GM10248 (cell line): ENCODE measurements around the gene NEK4.
A peak's percentile ranks its signal among the peaks of the same experiment; 100 is the strongest.

ENCODE experiments used
- CTCF ChIA-PET: fragments of 300-600 bp; sonication (Branson Sonifier 250); formaldehyde crosslinking; extraction: SDS; loops from one replicate; lab custom pipeline; 2021; ENCODE audit warnings: antibody characterized with exemption; lab: Yijun Ruan, JAX
- POLR2A ChIA-PET: fragments of 350-650 bp; sonication (Branson Sonifier 250); formaldehyde crosslinking; extraction: SDS; loops from one replicate; lab custom pipeline; 2020; ENCODE audit warnings: antibody characterized with exemption; lab: Yijun Ruan, JAX
- DNase-seq: peaks from one replicate; pipeline ENCODE4 v3.0.0; 2012; ENCODE audit errors: extremely low spot score
- TF ChIP-seq, protein P1 (sequence below): IDR thresholded peaks from 2 replicates; pipeline ENCODE4 v1.5.1; 2012; ENCODE audit warnings: mild to moderate bottlenecking, low read depth; ENCODE audit errors: extremely low read depth, missing control alignments, control extremely low read depth

Gene NEK4

DNA sequence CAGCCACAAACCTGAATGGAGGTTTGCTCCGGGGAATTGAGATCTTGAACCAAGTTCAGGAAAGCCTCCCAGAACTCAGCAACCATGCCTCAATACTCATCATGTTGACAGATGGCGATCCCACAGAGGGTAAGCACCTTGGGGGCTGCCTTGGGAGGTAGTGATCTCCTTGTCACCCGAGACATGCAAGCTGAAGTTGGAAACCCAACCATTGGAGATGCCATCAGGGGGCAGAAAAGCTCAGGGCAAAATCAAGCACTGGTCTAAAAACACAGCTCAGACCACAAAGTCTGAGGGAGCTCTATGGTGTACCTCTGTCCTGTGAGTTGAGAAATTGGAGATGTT lies 12.4 kb upstream of the NEK4 start:
- ChIA-PET CTCF (interaction anchor here (1.0 to 2.1 kb wide), 3 partner anchors 9 to 68 kb away, joined by 3 to 10 read pairs (median 3); no protein-coding TSS in a partner anchor), POLR2A (no interaction called here)
- DNase-seq, result no peak
- TF ChIP-seq, protein P1, sequence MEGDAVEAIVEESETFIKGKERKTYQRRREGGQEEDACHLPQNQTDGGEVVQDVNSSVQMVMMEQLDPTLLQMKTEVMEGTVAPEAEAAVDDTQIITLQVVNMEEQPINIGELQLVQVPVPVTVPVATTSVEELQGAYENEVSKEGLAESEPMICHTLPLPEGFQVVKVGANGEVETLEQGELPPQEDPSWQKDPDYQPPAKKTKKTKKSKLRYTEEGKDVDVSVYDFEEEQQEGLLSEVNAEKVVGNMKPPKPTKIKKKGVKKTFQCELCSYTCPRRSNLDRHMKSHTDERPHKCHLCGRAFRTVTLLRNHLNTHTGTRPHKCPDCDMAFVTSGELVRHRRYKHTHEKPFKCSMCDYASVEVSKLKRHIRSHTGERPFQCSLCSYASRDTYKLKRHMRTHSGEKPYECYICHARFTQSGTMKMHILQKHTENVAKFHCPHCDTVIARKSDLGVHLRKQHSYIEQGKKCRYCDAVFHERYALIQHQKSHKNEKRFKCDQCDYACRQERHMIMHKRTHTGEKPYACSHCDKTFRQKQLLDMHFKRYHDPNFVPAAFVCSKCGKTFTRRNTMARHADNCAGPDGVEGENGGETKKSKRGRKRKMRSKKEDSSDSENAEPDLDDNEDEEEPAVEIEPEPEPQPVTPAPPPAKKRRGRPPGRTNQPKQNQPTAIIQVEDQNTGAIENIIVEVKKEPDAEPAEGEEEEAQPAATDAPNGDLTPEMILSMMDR, result no peak

DNA sequence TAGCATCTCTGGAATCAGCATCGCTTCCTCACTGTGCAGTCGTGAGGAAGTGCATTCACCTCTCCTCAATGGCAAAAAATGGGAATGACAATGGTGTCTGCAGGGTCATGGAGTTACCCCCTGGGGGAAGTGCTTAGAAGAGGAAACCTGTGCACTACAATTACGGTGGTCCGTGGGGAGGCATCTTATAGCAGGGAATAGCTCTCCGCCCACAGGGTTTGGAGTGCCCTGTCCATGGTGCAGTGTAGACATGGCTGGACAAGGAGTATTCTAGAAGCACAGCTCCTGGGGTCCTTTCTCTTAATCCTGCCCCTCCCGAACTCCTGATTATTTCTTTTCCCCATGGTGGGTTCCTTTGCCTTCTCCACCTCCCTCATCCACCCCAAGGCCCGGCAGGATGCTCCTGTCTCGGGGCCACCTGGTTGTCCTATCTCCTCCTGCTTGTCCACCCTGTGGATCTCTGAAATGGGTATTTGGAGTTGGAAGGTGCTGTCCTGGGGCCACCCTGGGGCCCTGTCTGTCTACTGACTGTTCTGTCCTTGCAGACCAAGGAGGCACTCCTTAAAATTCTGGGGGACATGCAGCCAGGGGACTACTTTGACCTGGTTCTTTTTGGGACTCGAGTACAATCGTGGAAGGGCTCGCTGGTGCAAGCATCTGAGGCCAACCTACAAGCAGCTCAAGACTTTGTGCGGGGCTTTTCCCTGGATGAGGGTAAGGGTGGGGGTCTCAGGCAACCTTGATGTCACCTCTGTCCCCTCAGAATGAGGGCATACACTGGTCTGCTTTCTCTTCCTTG lies 11.9 kb upstream of the NEK4 start:
- no peak for DNase-seq
- CTCF ChIA-PET, result interaction anchor here (1.0 to 2.1 kb wide), 3 partner anchors 10 to 68 kb away, joined by 3 to 10 read pairs (median 3); no protein-coding TSS in a partner anchor
- TF ChIP-seq, protein P1, result no peak
- POLR2A ChIA-PET, result no interaction called here

DNA sequence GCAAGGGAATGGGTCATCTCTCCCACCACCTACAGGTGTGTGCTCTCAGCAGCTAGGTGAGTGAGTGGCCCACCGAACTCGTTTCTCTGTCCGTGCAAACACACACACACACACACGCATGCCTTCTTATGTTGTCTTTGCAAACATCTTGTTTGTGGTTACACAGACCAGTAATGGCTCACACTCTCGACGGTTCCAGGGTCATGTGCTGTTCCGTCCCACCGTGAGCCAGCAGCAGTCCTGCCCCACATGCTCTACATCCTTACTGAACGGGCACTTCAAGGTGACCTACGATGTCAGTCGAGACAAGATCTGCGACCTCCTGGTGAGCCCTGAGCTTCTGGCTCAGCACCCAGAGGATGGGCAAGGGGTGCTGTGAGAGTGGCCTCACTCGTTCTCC lies 11.0 kb upstream of the NEK4 start:
- POLR2A ChIA-PET, result no interaction called here
- CTCF ChIA-PET, result interaction anchor here (1.1 kb wide), 1 partner anchor 10 kb away, joined by 3 read pairs; no protein-coding TSS in a partner anchor

DNA sequence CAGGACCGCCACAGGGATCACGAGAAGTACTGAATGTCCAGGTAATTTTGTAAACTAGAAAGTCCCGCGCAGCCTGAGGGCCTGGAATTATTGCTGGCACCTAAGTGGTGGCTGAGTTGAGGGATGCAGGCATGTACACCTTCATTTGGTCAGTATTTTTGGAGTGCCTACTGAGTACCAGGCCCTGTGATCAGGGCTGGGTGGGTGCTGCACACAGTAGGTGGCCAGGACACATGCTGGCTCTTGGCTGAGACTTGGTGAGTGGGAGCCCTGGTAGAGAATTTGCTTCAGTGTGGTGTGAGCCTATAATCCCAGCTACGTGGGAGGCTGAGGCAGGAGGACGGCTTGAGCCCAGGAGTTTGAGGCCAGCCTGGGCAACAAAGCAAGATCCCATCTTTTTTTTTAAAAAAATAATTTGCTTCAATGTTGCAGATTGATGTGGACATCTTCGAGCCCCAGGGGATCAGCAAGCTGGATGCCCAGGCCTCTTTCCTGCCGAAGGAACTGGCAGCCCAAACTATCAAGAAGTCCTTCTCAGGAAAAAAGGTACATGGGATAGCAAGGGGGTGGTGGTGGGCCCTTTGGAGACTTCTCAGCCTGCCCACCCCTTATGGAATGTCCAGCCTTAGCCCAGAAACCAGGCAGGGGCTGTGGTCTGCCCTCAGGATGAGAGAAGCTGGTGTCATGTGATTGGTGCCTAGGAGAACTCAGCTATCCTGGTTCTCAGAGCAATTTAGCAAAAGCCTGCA lies 9.3 kb upstream of the NEK4 start:
- TF ChIP-seq, protein P1, result no peak
- no peak for DNase-seq
- ChIA-PET POLR2A (no interaction called here), CTCF (interaction anchor here (0.8 to 1.8 kb wide), 6 partner anchors 9 to 154 kb away, joined by 3 to 8 read pairs (median 3); partner anchors contain the start of gene NEK4)

More for the DNA sequence above, 11.0 kb upstream of the NEK4 start:
- TF ChIP-seq, protein P1, result no peak
- DNase-seq, result no peak

DNA sequence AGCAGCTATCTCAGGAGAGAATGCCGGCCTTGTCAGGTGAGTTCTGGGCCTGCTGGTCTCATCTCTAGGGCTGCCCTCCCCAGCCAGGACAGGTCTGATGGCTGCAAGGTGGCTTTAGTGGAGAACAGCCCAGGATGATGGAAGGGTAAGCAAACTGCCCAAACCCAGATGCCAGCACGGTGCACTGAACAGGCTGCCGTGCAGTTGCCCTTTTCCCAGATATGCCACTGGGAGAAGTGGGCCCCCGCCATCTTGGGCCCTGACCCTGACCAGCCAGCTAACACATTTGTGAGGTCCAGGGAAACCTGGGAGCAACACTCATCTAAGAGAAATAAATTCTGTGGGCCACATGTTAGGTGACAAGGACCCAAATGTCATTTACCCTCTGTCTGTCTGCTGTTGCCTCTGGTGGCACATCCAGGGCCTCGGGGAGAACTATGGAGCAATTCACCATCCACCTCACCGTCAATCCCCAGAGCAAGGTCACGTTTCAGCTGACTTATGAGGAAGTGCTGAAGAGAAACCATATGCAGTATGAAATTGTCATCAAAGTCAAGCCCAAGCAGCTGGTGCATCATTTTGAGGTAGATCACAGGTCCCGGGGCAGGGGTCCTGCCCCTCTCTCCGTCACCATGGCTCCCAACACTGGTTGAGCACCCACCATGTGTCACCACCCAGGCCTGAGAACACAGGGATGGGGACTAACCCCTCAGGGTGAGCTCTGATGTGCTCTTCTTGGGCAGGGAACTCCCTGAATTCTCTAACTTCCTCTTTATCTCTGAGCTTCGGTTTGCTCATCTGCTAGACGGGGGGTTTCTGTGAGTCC lies 8.5 kb upstream of the NEK4 start:
- POLR2A ChIA-PET, result no interaction called here
- DNase-seq, result peak; percentile 75
- CTCF ChIA-PET, result interaction anchor here (0.8 to 1.8 kb wide), 6 partner anchors 8 to 154 kb away, joined by 3 to 8 read pairs (median 3); partner anchors contain the start of gene NEK4
- TF ChIP-seq, protein P1, result no peak
